ENCODE measurements around the gene OSBPL5.

OSBPL5 gene

DNA sequence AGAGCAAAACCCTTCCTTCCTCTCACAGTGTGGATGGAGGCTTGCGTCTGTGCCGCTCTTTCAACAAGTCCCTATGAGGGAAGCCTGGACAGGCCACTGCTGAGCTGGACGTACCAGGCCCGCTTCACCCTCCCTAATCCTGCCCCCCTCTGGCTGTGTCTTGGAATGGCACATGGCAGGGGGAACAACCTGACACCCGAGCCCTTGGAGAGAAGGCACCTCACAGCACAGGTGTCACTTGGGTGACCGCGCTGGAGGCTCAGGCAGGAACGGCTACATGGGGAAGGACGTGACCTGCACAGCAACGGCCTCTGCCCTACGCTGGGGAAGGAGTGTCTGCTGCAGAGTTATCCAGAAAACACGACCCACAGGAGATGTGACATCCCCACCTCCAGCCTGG lies 118.9 kb downstream of the OSBPL5 start:
- no peak for DNase-seq

DNA sequence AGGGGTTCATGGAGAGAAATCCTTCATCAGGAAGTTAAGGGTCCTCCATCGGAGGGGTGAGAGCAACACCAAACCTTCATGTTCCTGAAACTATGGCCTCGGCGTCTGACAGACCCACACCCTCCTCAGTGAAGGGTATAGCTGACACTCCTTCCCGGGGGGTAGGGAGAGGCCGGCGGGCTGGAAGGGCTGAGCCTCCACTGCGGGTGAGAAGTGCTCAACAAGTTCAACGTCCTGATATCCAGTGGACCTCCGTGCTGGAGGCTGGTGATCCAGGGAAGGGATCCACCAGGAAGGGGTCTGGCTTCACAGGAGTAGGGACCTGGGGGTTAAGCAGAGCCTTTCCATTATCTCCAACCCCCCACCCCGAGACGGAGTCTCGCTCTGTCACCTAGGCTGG lies 120.2 kb downstream of the OSBPL5 start:
- DNase-seq = no peak

DNA sequence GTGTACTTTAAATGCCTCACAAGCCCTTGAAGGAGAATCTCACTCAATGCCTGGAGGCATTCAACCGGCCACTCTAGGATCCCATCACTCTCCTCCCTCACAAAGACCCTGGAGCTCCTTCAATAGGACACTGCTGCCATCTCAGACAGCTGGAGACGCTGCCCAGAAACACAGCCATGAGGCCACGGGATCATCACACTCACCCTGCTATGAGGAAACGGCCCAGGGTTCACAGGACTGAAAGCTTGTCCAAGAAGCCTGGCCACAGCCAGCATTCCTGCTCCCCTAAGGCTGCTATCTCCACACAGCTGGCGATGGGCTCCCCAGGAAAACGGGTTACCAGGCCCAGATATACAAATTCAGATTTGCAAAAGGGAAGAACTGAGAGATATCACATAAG lies 121.1 kb downstream of the OSBPL5 start:
- no peak for DNase-seq

DNA sequence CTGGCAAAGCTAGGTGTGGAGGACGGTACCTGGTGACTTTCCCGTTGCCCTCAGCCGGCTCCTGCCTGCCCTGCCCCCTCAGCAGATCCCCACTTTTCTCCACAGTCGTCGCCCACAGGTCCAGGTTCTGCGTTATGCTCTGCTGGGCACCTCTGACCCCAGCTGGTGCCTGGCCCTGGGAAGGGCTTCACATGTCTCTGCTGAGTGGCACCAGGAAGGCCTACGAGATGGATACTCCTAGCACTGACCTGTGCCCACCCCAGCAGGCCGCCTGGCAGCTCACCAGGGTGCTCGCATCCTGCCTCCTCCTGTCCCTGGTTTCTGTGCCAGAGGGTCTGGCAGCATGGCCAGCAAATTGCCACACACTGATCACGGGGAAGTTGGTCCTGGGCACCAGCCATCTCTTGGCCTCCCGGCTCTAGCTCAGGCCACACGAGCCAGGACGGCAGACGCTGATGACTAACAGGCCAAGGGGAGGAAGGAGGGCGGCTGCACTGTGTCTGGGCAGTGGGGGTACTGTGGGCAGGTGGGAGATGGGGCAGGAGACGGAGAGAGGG lies 121.7 kb downstream of the OSBPL5 start:
- DNase-seq = no peak

DNA sequence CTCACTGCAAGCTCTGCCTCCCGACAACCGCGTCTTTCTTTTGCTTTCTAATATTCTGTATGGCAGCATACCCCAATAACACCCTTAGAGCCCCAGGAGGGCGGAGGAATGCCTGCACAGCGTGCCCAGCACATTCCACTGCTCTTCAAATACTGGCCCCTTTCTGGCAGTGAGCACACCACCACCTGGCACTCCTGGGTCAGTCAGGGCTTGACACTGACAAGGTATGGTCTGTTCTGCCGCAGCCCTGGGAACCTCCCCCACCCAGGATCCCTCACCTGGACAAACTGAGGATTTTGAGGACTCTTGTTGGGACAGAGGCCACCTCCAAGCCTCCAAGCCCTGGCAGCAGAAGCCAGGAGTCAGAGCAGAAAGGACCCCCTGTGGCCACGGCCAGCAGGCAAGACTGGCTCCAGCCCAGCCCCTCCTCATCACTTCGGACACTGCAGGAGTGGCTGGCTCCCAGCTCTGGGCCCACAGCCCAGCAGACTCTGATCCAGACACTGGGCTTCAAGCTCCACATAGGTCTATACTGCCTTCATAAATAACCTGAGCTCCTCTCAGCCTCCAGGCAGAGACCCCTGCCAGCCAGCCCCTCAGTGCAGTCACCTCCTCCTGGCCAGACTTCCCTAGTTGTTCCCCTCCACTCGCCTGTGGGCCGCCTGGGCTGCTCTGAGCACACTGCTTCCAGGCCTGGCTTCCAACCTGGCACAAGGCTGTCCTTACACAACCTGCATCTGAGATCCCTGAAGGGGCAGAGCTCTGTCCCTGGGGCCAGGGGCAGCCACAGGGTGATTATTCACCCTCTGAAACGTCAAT lies 122.4 kb downstream of the OSBPL5 start:
- no peak for DNase-seq

DNA sequence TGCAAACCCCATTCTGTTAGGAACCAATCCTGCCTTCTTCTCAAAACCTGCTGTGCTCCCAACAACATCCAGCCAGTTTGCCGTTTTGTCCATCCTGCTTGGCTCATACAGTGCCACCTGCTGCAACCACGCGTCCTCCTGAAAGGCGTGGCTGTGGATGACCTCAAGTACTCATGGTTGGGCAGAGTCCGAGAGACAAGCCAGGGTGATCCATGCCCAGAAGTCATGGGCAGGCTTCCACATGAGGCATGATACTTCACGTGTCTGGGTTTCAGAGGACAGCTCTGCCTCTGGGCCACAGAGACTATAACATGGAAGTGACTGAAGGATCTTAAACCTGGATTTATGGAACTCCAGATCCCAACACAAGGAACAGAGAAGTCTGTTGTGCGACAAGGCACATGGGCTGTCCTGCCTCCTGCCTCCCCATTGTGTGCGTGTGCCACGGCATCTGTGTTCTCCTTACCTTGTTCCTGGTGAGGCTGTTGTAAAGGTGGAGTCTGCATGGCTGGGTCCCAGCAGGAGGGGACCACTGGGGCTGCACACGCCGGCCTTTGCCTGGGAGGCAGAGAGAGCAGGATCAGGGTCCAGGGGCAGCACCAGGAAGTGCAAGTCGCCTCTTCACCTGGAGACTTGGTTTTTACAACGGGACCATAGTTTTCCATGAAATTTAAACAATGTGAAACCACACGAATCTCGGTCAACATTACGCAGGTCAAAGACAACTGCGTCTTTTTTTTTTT lies 123.2 kb downstream of the OSBPL5 start:
- DNase-seq = no peak

DNA sequence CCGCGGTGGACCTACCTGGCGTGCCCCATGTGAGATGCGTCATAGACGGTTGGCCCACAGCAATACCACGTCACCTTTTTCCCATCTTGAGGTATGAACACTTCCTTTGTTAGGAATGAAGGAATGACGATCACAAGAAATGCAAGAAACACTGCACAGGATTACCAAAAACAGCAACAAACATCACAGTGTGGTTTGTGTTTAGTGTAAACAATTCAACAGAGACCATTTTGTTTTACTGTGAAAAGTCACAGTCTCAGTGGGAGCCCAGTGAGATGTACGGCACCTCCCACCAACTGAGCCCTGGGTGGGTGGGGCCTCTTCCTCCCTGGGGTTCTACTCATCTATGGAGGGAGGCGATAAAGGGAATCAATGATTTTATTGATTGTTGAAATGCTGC lies 124.2 kb downstream of the OSBPL5 start:
- no peak for DNase-seq

DNA sequence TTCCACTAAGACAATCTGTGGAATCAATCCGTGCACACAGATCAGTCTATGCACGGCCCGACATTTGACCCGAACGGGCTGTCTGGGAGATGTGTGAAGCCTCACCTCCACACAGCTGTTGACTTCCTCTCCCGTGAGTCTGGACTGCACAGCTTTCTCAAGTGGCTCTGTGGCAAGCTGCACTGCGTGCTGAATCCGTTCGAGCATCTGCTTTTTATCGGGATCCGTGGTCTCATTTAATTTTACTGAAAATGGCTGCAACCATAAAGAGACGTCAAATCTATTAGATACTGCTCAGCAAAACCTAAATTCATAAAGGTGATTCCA lies 127.2 kb downstream of the OSBPL5 start:
- DNase-seq = no peak
